PC-3 (cell line): ENCODE data around the gene TNP1. TPM values are rescaled to one million over a fixed set of nuclear protein-coding genes. Genes with fewer than 3 reads are reported as not detected.
A peak's percentile ranks its signal among the peaks of the same experiment; 100 is the strongest.

Source experiments
- ATAC-seq: fragments of 200-7000 bp; cut with Tn5 transposase; 2 replicates; pipeline ENCODE4 v1.9.1; 2020; ENCODE audit warnings: mild to moderate bottlenecking, moderate library complexity
- BruUV-seq: library from RNA; stranded (reverse); fragments of 400-500 nt; replicated peaks from 2 replicates; lab custom pipeline; 2021; lab: Mats Ljungman, UMichigan
- CTCF ChIA-PET: fragments of 300-600 bp; sonication (Branson Sonifier 250); formaldehyde crosslinking; loops from one replicate; lab custom pipeline; 2022; ENCODE audit warnings: antibody characterized with exemption; lab: Charles Lee
- POLR2A ChIA-PET: fragments of 300-600 bp; sonication (Branson Sonifier 250); formaldehyde crosslinking; loops from one replicate; lab custom pipeline; 2022; ENCODE audit warnings: antibody characterized with exemption; ENCODE audit not compliant: unreplicated experiment; lab: Charles Lee
- DNase-seq: peaks from one replicate; pipeline ENCODE4 v3.0.0-alpha.2; 2015
- H2AFZ ChIP-seq: fragments of 300-600 bp; sonication (generic); 2 replicates; pipeline ENCODE4 v1.6.0; 2016; ENCODE audit warnings: antibody characterized with exemption, low read length
- H3F3A ChIP-seq: fragments of 300-600 bp; sonication (generic); one replicate; pipeline ENCODE4 v1.6.0; 2017; ENCODE audit warnings: antibody characterized with exemption, low read length, control low read depth, mild to moderate bottlenecking; ENCODE audit not compliant: unreplicated experiment
- H3K27ac ChIP-seq: fragments of 300-600 bp; sonication (generic); 2 replicates; pipeline ENCODE4 v1.5.1; 2016; ENCODE audit warnings: mild to moderate bottlenecking, low read length
- H3K27me3 ChIP-seq: fragments of 300-600 bp; sonication (generic); 2 replicates; pipeline ENCODE4 v1.6.1; 2016; ENCODE audit warnings: low read length, mixed read lengths
- H3K36me3 ChIP-seq: fragments of 300-600 bp; sonication (generic); 2 replicates; pipeline ENCODE4 v1.6.1; 2016; ENCODE audit warnings: low read depth, mixed run types, low read length, mixed read lengths
- H3K4me1 ChIP-seq: fragments of 300-600 bp; sonication (generic); 2 replicates; pipeline ENCODE4 v1.5.1; 2016; ENCODE audit warnings: low read length; ENCODE audit not compliant: insufficient read depth
- H3K4me2 ChIP-seq: fragments of 300-600 bp; sonication (generic); 2 replicates; pipeline ENCODE4 v1.6.0; 2016; ENCODE audit warnings: low read length
- H3K4me3 ChIP-seq: fragments of 300-600 bp; sonication (generic); 2 replicates; pipeline ENCODE4 v1.5.1; 2016; ENCODE audit warnings: mild to moderate bottlenecking, low read length, mixed read lengths
- H3K79me2 ChIP-seq: fragments of 300-600 bp; sonication (generic); 2 replicates; pipeline ENCODE4 v1.6.1; 2017; ENCODE audit warnings: low read length, mixed read lengths
- H3K9ac ChIP-seq: fragments of 300-600 bp; sonication (generic); 2 replicates; pipeline ENCODE4 v1.6.0; 2016; ENCODE audit warnings: mild to moderate bottlenecking, low read length
- H3K9me2 ChIP-seq: fragments of 300-600 bp; sonication (generic); replicated peaks from 2 replicates; pipeline ENCODE4 v1.6.1; 2016; ENCODE audit warnings: mixed run types, low read length, mixed read lengths
- H3K9me3 ChIP-seq: fragments of 300-600 bp; sonication (generic); 2 replicates; pipeline ENCODE4 v1.6.1; 2016; ENCODE audit warnings: low read length, mixed read lengths
- H4K20me1 ChIP-seq: fragments of 300-600 bp; sonication (generic); 2 replicates; pipeline ENCODE4 v1.6.1; 2016; ENCODE audit warnings: low read length, mixed read lengths
- EZH2 ChIP-seq: fragments of 300-600 bp; sonication (generic); IDR thresholded peaks from one replicate; pipeline ENCODE4 v1.6.1; 2017; ENCODE audit warnings: antibody characterized with exemption, mild to moderate bottlenecking, low read length; ENCODE audit not compliant: unreplicated experiment
- EZH2phosphoT487 ChIP-seq: fragments of 300-600 bp; sonication (generic); IDR thresholded peaks from 2 replicates; pipeline ENCODE4 v1.6.1; 2018; ENCODE audit warnings: mild to moderate bottlenecking, antibody characterized with exemption, low read length, borderline replicate concordance
- intact Hi-C: fragments of 100-400 bp; cut with micrococcal nuclease; formaldehyde crosslinking; loops from 2 replicates; pipeline ENCODE4 v1.9.0; 2023
- total RNA-seq: library from RNA; depleted of rRNA; stranded (reverse); fragments of >200 nt; gene quantifications from 2 replicates; pipeline ENCODE4 v1.2.3, GENCODE V29; 2014
- TF ChIP-seq, protein P1 (sequence below): fragments of 300-600 bp; sonication (generic); conservative IDR thresholded peaks from 2 replicates; pipeline ENCODE4 v1.5.1; 2017; ENCODE audit warnings: antibody characterized with exemption, low read depth, mild to moderate bottlenecking, low read length

Gene TNP1
- total RNA-seq, 1 experiment from 2014 or later, result not detected

DNA sequence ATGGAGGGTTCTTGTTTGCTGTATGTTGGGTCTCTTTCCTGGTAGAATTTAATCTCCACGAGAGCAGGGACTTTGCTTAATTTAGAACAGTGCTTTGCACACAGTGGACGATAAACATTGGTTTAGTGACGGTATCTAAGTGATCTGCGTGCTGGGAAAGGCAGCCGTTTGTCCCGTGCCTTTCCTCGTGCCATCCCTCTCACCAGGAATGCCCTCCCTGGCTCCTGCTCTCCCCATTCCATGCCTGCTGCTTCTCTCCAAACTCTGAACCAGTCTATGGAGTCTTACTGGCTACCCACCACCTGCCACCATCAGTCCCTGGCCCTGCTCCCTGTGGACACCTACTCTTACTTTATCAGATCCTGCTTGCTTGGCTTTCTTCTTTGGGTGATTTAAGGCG lies 27.3 kb upstream of the TNP1 start:
- Histone ChIP-seq H2AFZ (0 out of 2 replicates have a peak overlapping the region, but pooled peaks have one; percentile 30), H3K9me3 (no peaks in the 10 kb centered on the region), H3F3A (no peaks in the 10 kb centered on the region), H3K27me3 (peaks cover 23% of the 10 kb centered on the region), H3K9ac (no peak overlapping the region), H3K79me2 (no peaks in the 10 kb centered on the region), H4K20me1 (no peaks in the 10 kb centered on the region), H3K9me2 (no peaks in the 10 kb centered on the region), H3K36me3 (no peaks in the 10 kb centered on the region), H3K27ac (no peak overlapping the region), H3K4me2 (no peak overlapping the region), H3K4me3 (no peak overlapping the region), H3K4me1 (no peaks in the 10 kb centered on the region)
- TF ChIP-seq EZH2phosphoT487, result no peak
- TF ChIP-seq, protein P1, sequence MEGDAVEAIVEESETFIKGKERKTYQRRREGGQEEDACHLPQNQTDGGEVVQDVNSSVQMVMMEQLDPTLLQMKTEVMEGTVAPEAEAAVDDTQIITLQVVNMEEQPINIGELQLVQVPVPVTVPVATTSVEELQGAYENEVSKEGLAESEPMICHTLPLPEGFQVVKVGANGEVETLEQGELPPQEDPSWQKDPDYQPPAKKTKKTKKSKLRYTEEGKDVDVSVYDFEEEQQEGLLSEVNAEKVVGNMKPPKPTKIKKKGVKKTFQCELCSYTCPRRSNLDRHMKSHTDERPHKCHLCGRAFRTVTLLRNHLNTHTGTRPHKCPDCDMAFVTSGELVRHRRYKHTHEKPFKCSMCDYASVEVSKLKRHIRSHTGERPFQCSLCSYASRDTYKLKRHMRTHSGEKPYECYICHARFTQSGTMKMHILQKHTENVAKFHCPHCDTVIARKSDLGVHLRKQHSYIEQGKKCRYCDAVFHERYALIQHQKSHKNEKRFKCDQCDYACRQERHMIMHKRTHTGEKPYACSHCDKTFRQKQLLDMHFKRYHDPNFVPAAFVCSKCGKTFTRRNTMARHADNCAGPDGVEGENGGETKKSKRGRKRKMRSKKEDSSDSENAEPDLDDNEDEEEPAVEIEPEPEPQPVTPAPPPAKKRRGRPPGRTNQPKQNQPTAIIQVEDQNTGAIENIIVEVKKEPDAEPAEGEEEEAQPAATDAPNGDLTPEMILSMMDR, result no peak
- TF ChIP-seq EZH2, result no peak
- ATAC-seq, result no peak
- no TSS peak for BruUV-seq
- ChIA-PET CTCF (no interaction called here), POLR2A (no interaction called here)
- no peak for DNase-seq
- intact Hi-C loops, result no loop called here

- intact Hi-C loops, result no loop called here
- Histone ChIP-seq H3K4me3 (no peak overlapping the region), H4K20me1 (no peaks in the 10 kb centered on the region), H3K9ac (no peak overlapping the region), H3K79me2 (no peaks in the 10 kb centered on the region), H3K9me2 (no peaks in the 10 kb centered on the region), H3K36me3 (no peaks in the 10 kb centered on the region), H3K9me3 (no peaks in the 10 kb centered on the region), H2AFZ (no peak overlapping the region), H3K27ac (no peak overlapping the region), H3K4me2 (no peak overlapping the region), H3F3A (no peaks in the 10 kb centered on the region), H3K27me3 (peaks cover 4% of the 10 kb centered on the region), H3K4me1 (no peaks in the 10 kb centered on the region)
- BruUV-seq, result no TSS peak
- ChIA-PET CTCF (no interaction called here), POLR2A (no interaction called here)
- DNase-seq, result no peak
- TF ChIP-seq, protein P1, result no peak
- TF ChIP-seq EZH2phosphoT487 (no peak), EZH2 (no peak)
- no peak for ATAC-seq
Measured at GRCh38 chr2:216885117-216885553, 25.3 kb upstream of the TNP1 start.

GRCh38 chr2:216884347-216884746 lies 24.5 kb upstream of the TNP1 start:
- TF ChIP-seq EZH2phosphoT487 (no peak), EZH2 (no peak)
- TF ChIP-seq, protein P1, result no peak
- ChIA-PET POLR2A (no interaction called here), CTCF (no interaction called here)
- no peaks in the 10 kb centered on the region for H3K36me3 ChIP-seq
- H3K9ac ChIP-seq, result no peak overlapping the region
- no peaks in the 10 kb centered on the region for H3K9me3 ChIP-seq
- no peaks in the 10 kb centered on the region for H3F3A ChIP-seq
- BruUV-seq, result no TSS peak
- DNase-seq (no peak), ATAC-seq (no peak)
- H3K4me2 ChIP-seq, result no peak overlapping the region
- no peak overlapping the region for H3K27ac ChIP-seq
- H3K4me3 ChIP-seq, result no peak overlapping the region
- H3K79me2 ChIP-seq, result no peaks in the 10 kb centered on the region
- no peak overlapping the region for H2AFZ ChIP-seq
- intact Hi-C loops, result no loop called here
- H3K9me2 ChIP-seq, result no peaks in the 10 kb centered on the region
- H3K27me3 ChIP-seq, result no peaks in the 10 kb centered on the region; the same call in none of the 2 replicates
- no peaks in the 10 kb centered on the region for H3K4me1 ChIP-seq
- H4K20me1 ChIP-seq, result no peaks in the 10 kb centered on the region
